Stimulated activated naive CD4-positive, alpha-beta T cell treated with Interleukin-2 at 50 U/mL for 16 hours (primary cell): ENCODE data around the gene SLC30A3.
"Not testable (repeated sequence)": the region's sequence is repeated elsewhere in the genome, so short reads cannot be mapped to it uniquely, and the experiment has no call there.

Experiments used
- DNase-seq: peaks from one replicate; lab custom pipeline; 2025; lab: John Stamatoyannopoulos, UW

Gene SLC30A3

GRCh38 chr2:27284996-27285395, 22.1 kb upstream of the SLC30A3 start:
- no peak for DNase-seq

GRCh38 chr2:27282892-27283291, 20.0 kb upstream of the SLC30A3 start:
- DNase-seq = no peak

GRCh38 chr2:27281855-27282559, 19.2 kb upstream of the SLC30A3 start, which contains the start of gene TRIM54:
TRIM54 (plus strand) TSS chr2:27282429; CDS start chr2:27282732, 303 bp downstream.
- DNase-seq = no peak

GRCh38 chr2:27281442-27281841, 18.6 kb upstream of the SLC30A3 start:
- DNase-seq = no peak

GRCh38 chr2:27280826-27281225, 18.0 kb upstream of the SLC30A3 start:
- no peak for DNase-seq

- DNase-seq = no peak
Observed at GRCh38 chr2:27278010-27278409, 15.2 kb upstream of the SLC30A3 start.

- no peak for DNase-seq
Observed at GRCh38 chr2:27275211-27276150, 12.6 kb upstream of the SLC30A3 start, which contains the start of gene DNAJC5G. DNAJC5G (plus strand) TSS chr2:27275433; CDS start chr2:27276729, 1,296 bp downstream.

- not testable (repeated sequence) for DNase-seq
Observed at GRCh38 chr2:27272537-27273522, 10.0 kb upstream of the SLC30A3 start.

- DNase-seq = no peak
Observed at GRCh38 chr2:27271631-27272340, 8.9 kb upstream of the SLC30A3 start.

- DNase-seq = no peak
Observed at GRCh38 chr2:27270670-27271069, 7.8 kb upstream of the SLC30A3 start.

GRCh38 chr2:27270131-27270530, 7.3 kb upstream of the SLC30A3 start:
- DNase-seq = no peak

GRCh38 chr2:27268296-27268695, 5.4 kb upstream of the SLC30A3 start:
- DNase-seq = not testable (repeated sequence)

GRCh38 chr2:27265536-27265870, 2.7 kb upstream of the SLC30A3 start:
- DNase-seq = no peak

GRCh38 chr2:27264753-27265535, 2.1 kb upstream of the SLC30A3 start:
- DNase-seq = peak; percentile 41

- DNase-seq = no peak
Observed at GRCh38 chr2:27264253-27264752, 1.5 kb upstream of the SLC30A3 start.

- no peak for DNase-seq
Observed at GRCh38 chr2:27263287-27264252, 723 bp upstream of the SLC30A3 start.

- no peak for DNase-seq
Observed at GRCh38 chr2:27261926-27262298, 935 bp downstream of the SLC30A3 start.

GRCh38 chr2:27261241-27261925, 1.5 kb downstream of the SLC30A3 start:
- DNase-seq = no peak
